HepG2 (cell line): ENCODE results near the gene NEK11. TPM values are rescaled to one million over a fixed set of nuclear protein-coding genes. Genes with fewer than 3 reads are reported as not detected.

ENCODE experiments used
- ATAC-seq: fragments of 200-7000 bp; cut with Tn5 transposase; 3 replicates; pipeline ENCODE4 v1.9.1; 2020; ENCODE audit warnings: mild to moderate bottlenecking, moderate library complexity
- BruUV-seq: library from RNA; stranded (reverse); fragments of 400-500 nt; replicated peaks from 2 replicates; lab custom pipeline; 2021; lab: Mats Ljungman, UMichigan
- CTCF ChIA-PET: fragments of 300-600 bp; formaldehyde crosslinking; extraction: SDS; loops from one replicate; lab custom pipeline; 2021; ENCODE audit warnings: low total read pairs, inconsistent platforms, low intra/inter-chr PET ratio; lab: Yijun Ruan, JAX
- POLR2A ChIA-PET: fragments of 350-600 bp; sonication (Branson Sonifier 250); formaldehyde crosslinking; loops from one replicate; lab custom pipeline; 2020; ENCODE audit warnings: antibody characterized with exemption, inconsistent platforms; lab: Yijun Ruan, JAX
- DNase-seq: peaks from one replicate; pipeline ENCODE4 v3.0.0-alpha.2; 2015; ENCODE audit warnings: low spot score
- FAIRE-seq: peaks from 3 replicates; lab custom pipeline; 2011; peaks lifted over from hg19 to GRCh38; lab: Jason Lieb, UNC
- H2AFZ ChIP-seq: one replicate; pipeline ENCODE4 v1.6.1; 2011; ENCODE audit warnings: low read length, inconsistent platforms
- H3K27ac ChIP-seq: fragments of 300-600 bp; 3 replicates; pipeline ENCODE4 v1.8.0; 2011; ENCODE audit warnings: mixed run types, mild to moderate bottlenecking, mixed read lengths, low read length, inconsistent platforms; ENCODE audit not compliant: insufficient read depth; ENCODE audit errors: extremely low read length
- H3K27me3 ChIP-seq, 2 experiments: fragments of 200-600 bp in 1 of 2; 2 replicates in 1 of 2; 3 replicates in 1 of 2; pipeline versions ENCODE4 v1.6.0 to v1.8.0; 2011; ENCODE audit warnings: low read length in 2 of 2, mild to moderate bottlenecking in 2 of 2, moderate library complexity in 2 of 2, inconsistent platforms in 1 of 2; ENCODE audit not compliant: insufficient read depth in 2 of 2, control insufficient read depth in 1 of 2
- H3K36me3 ChIP-seq, 2 experiments: fragments of 200-600 bp in 1 of 2; replicated peaks in 1 of 2; 2 replicates in 1 of 2; 3 replicates in 1 of 2; pipeline versions ENCODE4 v1.5.1 to v1.8.0; 2011; ENCODE audit warnings: low read length in 2 of 2, inconsistent platforms in 1 of 2; ENCODE audit not compliant: insufficient read depth in 2 of 2, control insufficient read depth in 1 of 2
- H3K4me1 ChIP-seq: 2 replicates; pipeline ENCODE4 v1.5.1; 2012; ENCODE audit warnings: low read length, inconsistent platforms; ENCODE audit not compliant: insufficient read depth
- H3K4me2 ChIP-seq: 2 replicates; pipeline ENCODE4 v1.6.0; 2011; ENCODE audit warnings: low read depth, low read length, inconsistent platforms
- H3K4me3 ChIP-seq, 3 experiments: fragments of 200-600 bp in 1 of 3; sonication (generic), shearing (Covaris generic) in 1 of 3; replicated peaks in 1 of 3; 2 replicates each; pipeline ENCODE4 v1.5.1; 2011 to 2016; ENCODE audit warnings: low read length in 3 of 3, inconsistent platforms in 2 of 3, low read depth in 2 of 3, mild to moderate bottlenecking in 2 of 3, control low read depth in 1 of 3, mixed read lengths in 1 of 3; ENCODE audit not compliant: insufficient read depth in 1 of 3
- H3K79me2 ChIP-seq: one replicate; pipeline ENCODE4 v1.6.1; 2011; ENCODE audit warnings: low read length, inconsistent platforms; ENCODE audit not compliant: insufficient read depth
- H3K9ac ChIP-seq: 2 replicates; pipeline ENCODE4 v1.6.0; 2011; ENCODE audit warnings: mild to moderate bottlenecking, low read depth, low read length, inconsistent platforms; ENCODE audit not compliant: insufficient read depth
- H3K9me3 ChIP-seq: 2 replicates; pipeline ENCODE4 v1.5.1; 2012; ENCODE audit warnings: mild to moderate bottlenecking, low read length
- H4K20me1 ChIP-seq: 2 replicates; pipeline ENCODE4 v1.6.0; 2011; ENCODE audit warnings: inconsistent platforms, mild to moderate bottlenecking, low read length, moderate library complexity; ENCODE audit not compliant: insufficient read depth
- CCDC6 ChIP-seq: sonication (generic); formaldehyde crosslinking; IDR thresholded peaks from 2 replicates; pipeline ENCODE4 v1.8.1; 2022; ENCODE audit warnings: mild to moderate bottlenecking, missing genetic modification reagents, moderate library complexity
- IKZF4 ChIP-seq: sonication (generic); formaldehyde crosslinking; IDR thresholded peaks from 2 replicates; pipeline ENCODE4 v1.5.1; 2020; ENCODE audit warnings: borderline replicate concordance, mild to moderate bottlenecking, low read depth, missing genetic modification reagents; ENCODE audit errors: not compliant biosample characterization
- KLF12 ChIP-seq: sonication (generic); formaldehyde crosslinking; IDR thresholded peaks from 2 replicates; pipeline ENCODE4 v1.4.0; 2020; ENCODE audit warnings: missing genetic modification reagents, borderline replicate concordance
- SUZ12 ChIP-seq: fragments of 150-350 bp; IDR thresholded peaks from 2 replicates; pipeline ENCODE4 v1.6.1; 2014; ENCODE audit warnings: low read depth, low read length
- TFE3 ChIP-seq: IDR thresholded peaks from 2 replicates; pipeline ENCODE4 v1.6.1; 2016
- ZBTB1 ChIP-seq: sonication (generic); formaldehyde crosslinking; IDR thresholded peaks from 2 replicates; pipeline ENCODE4 v1.4.0; 2020; ENCODE audit warnings: missing genetic modification reagents, borderline replicate concordance
- ZBTB34 ChIP-seq: sonication (generic); formaldehyde crosslinking; IDR thresholded peaks from 2 replicates; pipeline ENCODE4 v1.8.0; 2022; ENCODE audit warnings: mild to moderate bottlenecking, missing genetic modification reagents
- ZNF142 ChIP-seq: sonication (generic); formaldehyde crosslinking; IDR thresholded peaks from 2 replicates; pipeline ENCODE4 v1.4.0; 2020; ENCODE audit warnings: missing genetic modification reagents
- ZNF235 ChIP-seq: sonication (generic); formaldehyde crosslinking; IDR thresholded peaks from 2 replicates; pipeline ENCODE4 v1.8.1; 2023; ENCODE audit warnings: mild to moderate bottlenecking, missing genetic modification reagents, borderline replicate concordance
- ZNF446 ChIP-seq: sonication (generic); formaldehyde crosslinking; IDR thresholded peaks from 2 replicates; pipeline ENCODE4 v1.5.0; 2020; ENCODE audit warnings: mild to moderate bottlenecking, missing genetic modification reagents
- ZNF569 ChIP-seq: sonication (generic); formaldehyde crosslinking; IDR thresholded peaks from 2 replicates; pipeline ENCODE4 v1.5.0; 2020; ENCODE audit warnings: mild to moderate bottlenecking, missing genetic modification reagents, moderate library complexity, borderline replicate concordance
- ZNF572 ChIP-seq: sonication (generic); formaldehyde crosslinking; IDR thresholded peaks from 2 replicates; pipeline ENCODE4 v1.5.1; 2020; ENCODE audit warnings: mild to moderate bottlenecking, missing genetic modification reagents
- ZNF747 ChIP-seq: sonication (generic); formaldehyde crosslinking; IDR thresholded peaks from 2 replicates; pipeline ENCODE4 v1.8.1; 2023; ENCODE audit warnings: missing genetic modification reagents, mild to moderate bottlenecking, borderline replicate concordance
- in situ Hi-C: cut with HindIII; loops from 2 replicates; pipeline ENCODE4 v1.10.0; 2017; ENCODE audit warnings: low pct_unique_long_range_greater_than_20kb; ENCODE audit not compliant: extremely low pct_ligation_motif_present
- intact Hi-C: fragments of 100-400 bp; cut with micrococcal nuclease; formaldehyde crosslinking; loops from one replicate; pipeline ENCODE4 v1.10.0; 2022; ENCODE audit not compliant: unreplicated experiment
- polyA plus RNA-seq, 8 experiments: library from polyadenylated mRNA; depleted of rRNA in 3 of 8; stranded (reverse) in 7 of 8; unstranded in 1 of 8; fragments of >200 nt; fragmentation: Illumina TruSeq in 4 of 8; extraction: Trizol in 4 of 8; gene quantifications; 2 replicates each; pipeline versions ENCODE4 v1.2.1 to v1.2.3, GENCODE V29; 2011 to 2016; ENCODE audit warnings: low read depth in 4 of 8, missing spikeins in 1 of 8, mixed read lengths in 1 of 8; ENCODE audit not compliant: insufficient read depth in 1 of 8
- total RNA-seq, 5 experiments: library from RNA; depleted of rRNA; stranded (reverse); fragments of >200 nt; fragmentation: Illumina TruSeq; extraction: Trizol; gene quantifications; 2 replicates each; pipeline ENCODE4 v1.2.3, GENCODE V29; 2016; ENCODE audit warnings: low read depth in 1 of 5

NEK11 gene
- total and polyA plus RNA-seq, 2 of the 13 experiments (the other 11 are each of a cell fraction or from before 2014, with no cell fraction given): 0.95 to 2.2 TPM

- TF ChIP-seq ZNF569 (CRISPR knock-in tag): no peak
Observed at GRCh38 chr3:131114256-131114655, 87.6 kb downstream of the NEK11 start (continued).

GRCh38 chr3:131125684-131126083, 99.0 kb downstream of the NEK11 start:
- no peak for FAIRE-seq
- intact Hi-C loops (no loop called here), in situ Hi-C loops (no loop called here)
- CTCF ChIA-PET: no interaction called here
- no peak overlapping the region for H3K9ac ChIP-seq
- DNase-seq: no peak
- no peak overlapping the region for H3K4me2 ChIP-seq
- H3K27ac ChIP-seq: no peak overlapping the region
- no peaks in the 10 kb centered on the region for H3K36me3 ChIP-seq
- no TSS peak for BruUV-seq
- H3K4me3 ChIP-seq: no peak overlapping the region
- no peaks in the 10 kb centered on the region for H4K20me1 ChIP-seq
- ATAC-seq: no peak
- no peaks in the 10 kb centered on the region for H3K79me2 ChIP-seq
- no peaks in the 10 kb centered on the region for H3K4me1 ChIP-seq
- POLR2A ChIA-PET: no interaction called here
- H3K9me3 ChIP-seq: peaks cover 7% of the 10 kb centered on the region; the same call in 1 of the 2 replicates
- no peaks in the 10 kb centered on the region for H3K27me3 ChIP-seq
- no peak overlapping the region for H2AFZ ChIP-seq
- TF ChIP-seq KLF12 (CRISPR knock-in tag) (no peak), SUZ12 (no peak), ZNF235 (CRISPR knock-in tag) (no peak), ZNF747 (CRISPR knock-in tag) (no peak), ZBTB34 (no peak), ZNF446 (CRISPR knock-in tag) (no peak), ZNF142 (CRISPR knock-in tag) (no peak), CCDC6 (CRISPR knock-in tag) (no peak), TFE3 (CRISPR knock-in tag) (no peak), ZNF572 (CRISPR knock-in tag) (no peak), ZBTB1 (no peak), IKZF4 (CRISPR knock-in tag) (no peak)
